Adrenal gland (tissue), 12 donors: ENCODE data around the gene NCKIPSD. TPM values are rescaled to one million over a fixed set of nuclear protein-coding genes. Genes with fewer than 3 reads are reported as not detected.

Source experiments
- DNase-seq, 7 donors: peaks; one replicate each; pipeline ENCODE4 v3.0.0-alpha.2; 2019 to 2020
- H3K27ac ChIP-seq, 5 donors: fragments of 200-600 bp; sonication (generic) in 4 of 5; 1 replicate in 3 of 5; 2 replicates in 2 of 5; pipeline versions ENCODE4 v1.5.1 to v1.8.0; 2016 to 2020; ENCODE audit warnings: mild to moderate bottlenecking in 1 of 5
- H3K27me3 ChIP-seq: fragments of 200-600 bp; 2 replicates; pipeline ENCODE4 v1.8.0; 2021
- H3K36me3 ChIP-seq, 2 donors: fragments of 200-600 bp; replicated peaks in 1 of 2; 1 replicate in 1 of 2; 2 replicates in 1 of 2; pipeline versions ENCODE4 v1.5.1 to v1.8.0; 2018 to 2022
- H3K4me1 ChIP-seq, 2 donors: fragments of 200-600 bp; replicated peaks in 1 of 2; 1 replicate in 1 of 2; 2 replicates in 1 of 2; pipeline versions ENCODE4 v1.5.1 to v1.8.0; 2018 to 2021
- H3K4me3 ChIP-seq, 4 donors: fragments of 200-600 bp; sonication (generic) in 3 of 4; one replicate each; pipeline ENCODE4 v1.5.1; 2016 to 2018
- H3K9me3 ChIP-seq, 3 donors: fragments of 200-600 bp; sonication (generic) in 1 of 3; replicated peaks in 1 of 3; 1 replicate in 2 of 3; 2 replicates in 1 of 3; pipeline versions ENCODE4 v1.5.1 to v1.8.0; 2016 to 2021
- POLR2A ChIP-seq, 2 donors: fragments of 450-650 bp; IDR thresholded peaks; one replicate each; pipeline ENCODE4 v1.6.1; 2017; ENCODE audit warnings: antibody characterized with exemption in 2 of 2, mild to moderate bottlenecking in 2 of 2, moderate library complexity in 1 of 2
- WGBS, 4 donors: extraction: QIAGEN DNeasy Blood & Tissue Kit in 2 of 4; methylation state at CpG; one replicate each; pipeline versions ENCODE4 v1.1.5 to v1.1.7; 2013 to 2017; 5-methylcytosine and 5-hydroxymethylcytosine counted together
- intact Hi-C, 2 donors: fragments of 100-400 bp; cut with DNase I; formaldehyde crosslinking; loops; one replicate each; pipeline versions ENCODE4 v1.14.1 to v1.15.0; 2022 to 2023
- polyA plus RNA-seq, 3 donors: library from polyadenylated mRNA; stranded (reverse); fragments of 200-250 nt in 2 of 3; fragments of 350-450 nt in 1 of 3; fragmentation: Illumina TruSeq in 1 of 3; extraction: RNeasy Lipid Tissue Mini Kit (QIAGEN cat#74804) in 1 of 3; gene quantifications; one replicate each; pipeline ENCODE4 v1.2.3, GENCODE V29; 2013 to 2014
- total RNA-seq, 9 donors: library from RNA; depleted of rRNA in 4 of 9; stranded (reverse); fragments of >200 nt in 4 of 9; fragments of 120-200 nt in 1 of 9; fragmentation: NEBNext Ultra II Directional in 1 of 9; extraction: Animal tissue kit (Norgen Biotek cat#: 25700) in 1 of 9; gene quantifications; one replicate each; pipeline versions ENCODE4 v1.1.0 to v1.2.4, GENCODE V29; 2013 to 2023
- TF ChIP-seq, protein P1 (sequence below), 6 experiments: fragments of 450-650 bp in 4 of 6; fragments of 200-600 bp in 2 of 6; sonication (generic) in 1 of 6; IDR thresholded peaks; 1 replicate in 5 of 6; 2 replicates in 1 of 6; pipeline versions ENCODE4 v1.5.1 to v1.8.0; 2016 to 2021; ENCODE audit warnings: antibody characterized with exemption in 6 of 6, mild to moderate bottlenecking in 2 of 6, moderate library complexity in 1 of 6
- donor health status: healthy with polysubstance abuse.
- donor health status: Bipolar disorder and iron deficiency.
- donor health status: DM: yes; HTN: yes; CAD: no.
- donor health status: DM: no; HTN: no; CAD: no.
- donor health status: DM: no; HTN: no; CAD: no.
- donor health status: DM: yes; HTN: yes; CAD: no.

The NCKIPSD gene
- total and polyA plus RNA-seq, 12 donors: 14.0 to 78.7 (median 26.7) TPM

DNA sequence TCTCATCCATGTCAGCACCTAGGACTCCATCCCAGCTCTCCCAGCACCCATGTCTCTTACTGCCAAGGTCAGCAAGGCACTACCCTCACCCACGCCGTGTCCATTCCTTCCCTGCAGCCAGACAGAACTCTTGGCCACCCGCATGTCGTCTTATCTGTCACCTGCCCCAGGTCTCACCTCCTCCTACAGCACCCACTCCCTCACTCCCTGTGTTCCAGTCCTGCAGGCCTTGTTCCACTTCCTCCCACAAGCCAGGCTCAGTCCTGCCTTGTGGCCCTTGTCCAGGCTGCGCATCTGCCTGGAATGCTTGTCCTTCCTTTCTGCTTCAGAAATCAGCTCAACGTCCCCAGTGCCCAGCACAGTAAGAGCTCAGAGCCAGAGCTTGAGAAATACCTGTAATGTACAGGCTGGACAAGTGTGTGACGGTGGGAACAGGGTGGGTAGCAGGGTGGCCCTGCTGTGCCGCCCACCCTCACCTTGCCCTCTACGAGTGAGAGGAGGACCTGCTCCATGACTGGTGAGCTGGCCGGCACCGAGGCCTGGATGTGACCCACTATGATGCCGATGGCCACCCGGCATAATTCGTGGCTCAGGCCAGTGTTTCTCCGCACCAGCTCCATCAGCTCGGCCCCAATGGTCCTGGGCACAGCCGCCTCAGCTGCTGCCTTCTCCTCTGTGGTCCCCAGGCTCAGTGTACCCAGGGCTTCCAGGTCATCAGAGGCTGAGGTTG is 4.7 kb downstream of the NCKIPSD start:
- Histone ChIP-seq H3K27me3 (no peaks in the 10 kb centered on the region), H3K9me3 (no peaks in the 10 kb centered on the region), H3K4me3 (no peak overlapping the region), H3K27ac (no peak overlapping the region), H3K4me1 (peaks cover 16 to 20% of the 10 kb centered on the region in 2 donors), H3K36me3 (peaks cover 0 to 56% of the 10 kb centered on the region in 2 donors)
- no peak for TF ChIP-seq POLR2A (IDR thresholded peaks at IDR 0.05)
- TF ChIP-seq, protein P1, sequence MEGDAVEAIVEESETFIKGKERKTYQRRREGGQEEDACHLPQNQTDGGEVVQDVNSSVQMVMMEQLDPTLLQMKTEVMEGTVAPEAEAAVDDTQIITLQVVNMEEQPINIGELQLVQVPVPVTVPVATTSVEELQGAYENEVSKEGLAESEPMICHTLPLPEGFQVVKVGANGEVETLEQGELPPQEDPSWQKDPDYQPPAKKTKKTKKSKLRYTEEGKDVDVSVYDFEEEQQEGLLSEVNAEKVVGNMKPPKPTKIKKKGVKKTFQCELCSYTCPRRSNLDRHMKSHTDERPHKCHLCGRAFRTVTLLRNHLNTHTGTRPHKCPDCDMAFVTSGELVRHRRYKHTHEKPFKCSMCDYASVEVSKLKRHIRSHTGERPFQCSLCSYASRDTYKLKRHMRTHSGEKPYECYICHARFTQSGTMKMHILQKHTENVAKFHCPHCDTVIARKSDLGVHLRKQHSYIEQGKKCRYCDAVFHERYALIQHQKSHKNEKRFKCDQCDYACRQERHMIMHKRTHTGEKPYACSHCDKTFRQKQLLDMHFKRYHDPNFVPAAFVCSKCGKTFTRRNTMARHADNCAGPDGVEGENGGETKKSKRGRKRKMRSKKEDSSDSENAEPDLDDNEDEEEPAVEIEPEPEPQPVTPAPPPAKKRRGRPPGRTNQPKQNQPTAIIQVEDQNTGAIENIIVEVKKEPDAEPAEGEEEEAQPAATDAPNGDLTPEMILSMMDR (IDR thresholded peaks at IDR 0.05): no peak
- 89 to 96% (median 94%) methylated on average over 10 to 17 of the region's 17 CpGs for WGBS, 4 donors
- DNase-seq: no peak
- intact Hi-C loops: no loop called here

DNA sequence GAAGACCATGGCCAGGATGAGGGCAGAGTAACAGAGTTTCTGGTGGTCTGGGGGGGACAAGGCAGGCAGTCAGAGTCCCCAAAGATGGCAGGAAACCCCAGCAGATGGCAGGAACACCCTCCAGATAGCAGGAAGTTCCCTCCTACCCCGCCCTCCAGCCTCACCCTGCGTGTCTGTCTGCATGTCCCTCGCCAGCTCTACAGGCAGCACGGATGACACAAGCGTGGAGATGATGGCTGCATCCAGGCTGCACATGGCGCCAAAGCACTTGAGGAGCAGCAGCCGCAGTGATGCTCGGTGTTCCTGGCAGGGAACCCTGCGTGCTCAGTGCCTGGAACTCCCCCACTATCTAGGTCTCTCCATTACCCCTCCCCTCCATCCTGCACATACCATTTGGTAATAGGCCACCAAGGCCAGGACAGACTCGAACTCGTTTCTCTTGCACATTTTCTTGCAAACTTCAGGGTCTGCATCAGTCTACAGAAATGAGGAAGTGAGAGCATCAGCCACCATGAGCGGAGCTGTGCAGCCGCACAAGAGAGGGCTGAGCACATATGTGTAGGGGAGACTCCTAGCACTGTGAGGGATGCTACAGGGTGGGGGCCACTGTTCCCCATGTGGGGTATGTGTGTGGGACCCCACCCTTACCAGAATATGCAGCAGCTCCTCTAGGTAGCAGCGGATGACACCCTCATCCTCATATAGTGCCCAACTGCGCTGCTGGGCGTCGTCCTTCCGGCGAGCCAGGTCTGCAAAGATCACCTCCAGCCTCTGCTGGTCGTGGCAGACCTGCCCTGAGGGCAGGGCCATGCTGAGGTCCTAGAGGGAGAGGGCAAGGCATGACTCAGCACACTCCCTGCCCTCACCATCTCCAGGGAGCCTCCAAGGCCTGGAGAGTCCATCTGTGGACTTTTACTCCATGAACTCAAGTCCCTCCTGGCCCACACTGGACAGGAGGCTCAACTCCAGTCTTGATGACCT is 6.0 kb downstream of the NCKIPSD start:
- intact Hi-C loops: no loop called here
- H3K27me3 ChIP-seq: no peaks in the 10 kb centered on the region
- H3K9me3 ChIP-seq: no peaks in the 10 kb centered on the region
- TF ChIP-seq, protein P1 (IDR thresholded peaks at IDR 0.05): no peak
- no peak for TF ChIP-seq POLR2A (IDR thresholded peaks at IDR 0.05)
- WGBS, 4 donors: 82 to 91% (median 89%) methylated on average over 7 to 20 of the region's 20 CpGs
- peaks cover 0 to 61% of the 10 kb centered on the region in 2 donors for H3K36me3 ChIP-seq
- H3K27ac ChIP-seq: peak overlapping the region in 1 of 5 donors; percentile 16
- peaks cover 13 to 17% of the 10 kb centered on the region in 2 donors for H3K4me1 ChIP-seq
- H3K4me3 ChIP-seq: no peak overlapping the region
- no peak for DNase-seq

DNA sequence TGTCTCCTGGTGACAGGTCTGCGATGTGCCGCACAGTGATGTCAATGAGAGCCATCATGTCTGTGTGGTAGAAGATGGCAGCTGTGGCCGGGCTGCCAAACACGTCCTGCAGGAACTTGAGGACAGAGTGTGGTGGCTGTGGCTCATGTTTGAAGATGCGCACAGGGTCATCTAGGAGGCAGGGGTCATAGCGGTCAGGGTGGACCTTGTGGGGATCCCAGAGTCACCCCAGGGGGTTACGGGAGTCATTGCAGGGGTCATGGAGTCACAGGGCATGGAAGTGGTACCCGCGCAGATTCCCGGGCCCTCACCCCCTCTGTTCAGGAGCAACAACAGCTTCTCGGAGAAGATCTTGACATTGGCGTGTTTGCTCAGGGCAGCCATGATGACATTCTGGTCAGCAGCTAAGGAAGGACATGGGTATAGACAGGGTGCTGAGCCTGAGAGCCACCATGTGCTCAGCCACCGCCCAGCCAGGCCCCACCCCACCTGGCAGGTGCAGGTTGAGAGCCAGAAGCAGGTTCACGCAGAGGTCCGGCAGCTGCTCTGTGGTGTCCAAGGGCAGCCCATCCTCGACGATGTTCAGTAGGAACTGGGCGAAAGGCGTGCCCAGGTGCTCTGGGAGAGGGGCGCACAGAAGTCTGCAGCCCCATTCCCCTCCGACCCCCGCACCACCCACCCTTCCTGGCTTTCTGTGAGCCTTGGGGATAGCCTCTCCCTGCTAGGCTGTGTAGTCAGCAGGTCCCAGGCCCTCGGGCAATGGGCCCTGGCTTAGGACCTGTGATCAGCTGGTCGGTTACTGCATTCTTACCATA is 6.9 kb downstream of the NCKIPSD start:
- Histone ChIP-seq H3K4me1 (peaks cover 7 to 10% of the 10 kb centered on the region in 2 donors), H3K27ac (no peak overlapping the region), H3K4me3 (no peak overlapping the region), H3K9me3 (no peaks in the 10 kb centered on the region), H3K36me3 (peaks cover 0 to 65% of the 10 kb centered on the region in 2 donors), H3K27me3 (no peaks in the 10 kb centered on the region)
- no peak for DNase-seq
- no peak for TF ChIP-seq POLR2A (IDR thresholded peaks at IDR 0.05)
- TF ChIP-seq, protein P1 (IDR thresholded peaks at IDR 0.05): no peak
- 93 to 97% (median 94%) methylated on average over 20 to 24 of the region's 24 CpGs for WGBS, 4 donors
- intact Hi-C loops: no loop called here
